SK-N-DZ (cell line): ENCODE measurements around the gene PLEKHA8. TPM values are rescaled to one million over a fixed set of nuclear protein-coding genes. Genes with fewer than 3 reads are reported as not detected.
A peak's percentile ranks its signal among the peaks of the same experiment; 100 is the strongest.

Source experiments
- DNase-seq: peaks from one replicate; pipeline ENCODE4 v3.0.0-alpha.2; 2015; ENCODE audit warnings: low spot score
- polyA plus RNA-seq, 2 experiments: library from polyadenylated mRNA; depleted of rRNA; stranded (reverse); fragments of >200 nt; gene quantifications; 2 replicates each; pipeline ENCODE4 v1.2.3, GENCODE V29; 2014

The PLEKHA8 gene, protein sequence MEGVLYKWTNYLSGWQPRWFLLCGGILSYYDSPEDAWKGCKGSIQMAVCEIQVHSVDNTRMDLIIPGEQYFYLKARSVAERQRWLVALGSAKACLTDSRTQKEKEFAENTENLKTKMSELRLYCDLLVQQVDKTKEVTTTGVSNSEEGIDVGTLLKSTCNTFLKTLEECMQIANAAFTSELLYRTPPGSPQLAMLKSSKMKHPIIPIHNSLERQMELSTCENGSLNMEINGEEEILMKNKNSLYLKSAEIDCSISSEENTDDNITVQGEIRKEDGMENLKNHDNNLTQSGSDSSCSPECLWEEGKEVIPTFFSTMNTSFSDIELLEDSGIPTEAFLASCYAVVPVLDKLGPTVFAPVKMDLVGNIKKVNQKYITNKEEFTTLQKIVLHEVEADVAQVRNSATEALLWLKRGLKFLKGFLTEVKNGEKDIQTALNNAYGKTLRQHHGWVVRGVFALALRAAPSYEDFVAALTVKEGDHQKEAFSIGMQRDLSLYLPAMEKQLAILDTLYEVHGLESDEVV
- 29.5 and 30.9 TPM in 2 replicates for polyA plus RNA-seq (2014; cell fraction: cytosol; rRNA removed)
- polyA plus RNA-seq (2014; cell fraction: nucleus; rRNA removed): 24.5 and 29.2 TPM in 2 replicates

DNA sequence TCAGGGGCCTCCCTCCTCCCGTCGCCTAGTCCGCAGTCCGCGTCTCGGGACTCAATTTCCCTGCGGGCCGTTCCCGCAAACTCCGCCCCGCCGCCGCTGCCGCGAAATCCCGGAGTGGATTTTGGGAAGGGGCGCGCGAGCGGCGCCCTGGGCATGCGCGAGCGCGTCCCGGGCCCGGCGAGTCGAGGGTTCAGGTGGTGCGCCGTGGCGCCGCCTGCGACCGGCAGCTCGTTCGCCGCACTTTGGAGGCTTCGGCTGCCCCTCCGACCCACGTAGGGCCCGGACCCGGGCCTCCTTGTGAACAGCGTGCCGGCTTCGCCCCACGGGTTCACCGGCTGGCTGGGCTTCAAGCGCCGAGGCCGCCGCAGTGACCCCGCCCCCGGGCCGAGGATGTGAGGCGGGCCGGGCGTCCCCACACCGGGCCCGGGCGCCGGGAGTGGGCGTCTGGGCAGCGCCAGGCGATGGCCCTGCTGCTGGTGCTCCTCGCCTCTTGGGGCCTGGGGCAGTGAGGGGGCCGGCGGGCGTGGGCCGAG lies at the start of gene PLEKHA8:
TSS of gene PLEKHA8 (plus strand) at position 197 of the 533 bp plus-strand sequence. CDS start 351 bp downstream, outside the sequence.
- peak; percentile 92 for DNase-seq

DNA sequence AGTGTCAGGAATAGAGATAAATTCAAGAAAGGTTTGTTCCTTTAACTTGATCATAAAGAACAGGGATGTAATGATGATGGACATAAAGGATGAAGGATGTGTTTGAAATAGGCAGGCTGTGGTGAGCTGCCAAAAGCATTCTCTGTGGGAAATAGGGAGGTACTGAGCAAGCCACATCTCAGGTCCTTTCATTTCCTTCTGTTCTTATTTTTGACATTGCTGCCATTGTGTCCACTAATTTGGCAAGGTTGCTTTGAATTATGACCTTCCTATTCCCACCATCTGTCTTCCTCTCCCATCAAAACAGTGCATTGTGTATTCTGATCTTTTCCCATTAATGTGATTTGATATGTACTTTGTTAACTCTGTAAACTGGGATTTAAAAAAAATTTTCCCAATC lies 48.1 kb upstream of the PLEKHA8 start:
- no peak for DNase-seq

DNA sequence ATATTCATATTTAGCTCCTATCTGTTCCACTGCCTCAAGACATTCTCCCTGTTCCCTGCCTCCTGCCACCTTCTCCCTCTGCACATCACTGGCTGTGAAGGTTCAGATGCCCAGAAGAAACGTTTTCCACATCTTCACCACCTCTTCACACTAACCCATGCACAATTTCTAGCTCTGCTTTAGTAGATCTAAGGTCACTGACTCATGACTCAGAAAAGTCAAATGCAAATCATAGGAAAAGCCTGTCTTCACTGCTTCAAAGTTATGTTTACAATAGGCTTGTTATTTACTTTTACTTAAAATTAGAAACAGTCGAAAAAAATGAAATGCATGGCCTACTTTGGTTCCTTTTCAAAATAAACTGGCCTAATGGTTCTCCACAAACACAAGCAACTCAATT lies 41.1 kb upstream of the PLEKHA8 start:
- DNase-seq: no peak

DNA sequence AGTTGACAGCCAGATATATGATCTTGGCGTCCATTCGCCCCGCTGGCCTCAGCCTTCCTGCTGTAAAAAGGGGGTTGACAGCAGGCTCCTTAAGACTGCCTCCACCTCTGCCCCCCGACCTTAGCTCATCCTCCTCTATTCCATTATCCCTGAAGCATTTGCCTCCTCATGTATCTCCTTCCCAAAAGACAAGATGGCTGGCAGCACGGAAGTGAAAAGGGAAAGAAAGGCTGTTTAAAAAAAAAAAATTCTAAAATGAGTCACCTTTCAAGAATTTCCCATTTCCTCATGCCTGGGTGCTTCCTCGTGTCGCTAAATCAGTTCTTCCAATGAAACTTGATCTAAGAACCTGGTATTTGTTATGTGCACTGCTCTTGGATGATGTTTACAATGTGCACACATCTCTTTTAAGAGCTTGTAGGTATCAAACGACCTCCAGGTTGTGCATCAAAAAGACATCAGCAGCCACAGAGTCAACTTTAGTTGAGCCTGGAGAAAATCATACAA lies 40.3 kb upstream of the PLEKHA8 start:
- DNase-seq: peak; percentile 26

DNA sequence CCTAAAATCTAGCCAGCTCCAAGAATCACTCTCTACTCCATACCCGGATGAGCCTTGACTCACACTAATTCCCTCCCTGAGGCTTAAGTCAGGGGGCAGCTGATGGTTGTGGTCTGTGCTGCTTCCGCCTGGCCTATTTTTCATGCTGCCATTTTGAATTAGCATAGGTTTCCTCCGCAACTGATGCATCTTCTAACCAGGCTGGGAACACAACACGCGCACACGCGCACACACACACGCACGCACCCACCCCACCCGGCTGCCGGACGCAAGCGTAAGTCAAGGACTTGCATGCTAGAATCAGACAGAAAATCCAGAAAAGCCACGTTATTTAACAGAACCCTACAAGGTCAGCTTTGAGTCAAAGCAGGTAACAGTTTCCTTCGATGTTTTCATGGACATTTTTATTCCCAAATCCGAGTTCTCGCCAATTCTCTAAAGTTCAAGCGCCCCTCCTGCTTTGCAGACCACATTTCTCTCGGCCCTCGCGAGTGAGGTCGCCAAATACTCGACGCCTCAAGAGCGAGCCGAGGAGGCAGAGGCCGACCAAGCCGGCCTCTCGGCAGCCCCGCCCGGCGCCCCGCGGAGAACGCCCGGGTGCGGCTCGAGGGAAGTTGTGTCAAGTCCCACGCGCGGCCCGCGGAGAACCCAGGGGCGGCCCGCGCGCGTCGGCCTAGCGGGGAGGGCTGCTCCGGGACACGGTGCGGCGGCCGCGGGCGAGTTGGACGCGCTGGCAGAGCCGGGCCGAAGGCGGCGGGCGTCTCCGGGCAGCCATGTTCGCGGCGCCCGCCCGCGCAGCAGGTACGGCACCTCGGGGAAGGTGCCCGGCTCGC lies 39.6 kb upstream of the PLEKHA8 start:
- peak; percentile 80 for DNase-seq

DNA sequence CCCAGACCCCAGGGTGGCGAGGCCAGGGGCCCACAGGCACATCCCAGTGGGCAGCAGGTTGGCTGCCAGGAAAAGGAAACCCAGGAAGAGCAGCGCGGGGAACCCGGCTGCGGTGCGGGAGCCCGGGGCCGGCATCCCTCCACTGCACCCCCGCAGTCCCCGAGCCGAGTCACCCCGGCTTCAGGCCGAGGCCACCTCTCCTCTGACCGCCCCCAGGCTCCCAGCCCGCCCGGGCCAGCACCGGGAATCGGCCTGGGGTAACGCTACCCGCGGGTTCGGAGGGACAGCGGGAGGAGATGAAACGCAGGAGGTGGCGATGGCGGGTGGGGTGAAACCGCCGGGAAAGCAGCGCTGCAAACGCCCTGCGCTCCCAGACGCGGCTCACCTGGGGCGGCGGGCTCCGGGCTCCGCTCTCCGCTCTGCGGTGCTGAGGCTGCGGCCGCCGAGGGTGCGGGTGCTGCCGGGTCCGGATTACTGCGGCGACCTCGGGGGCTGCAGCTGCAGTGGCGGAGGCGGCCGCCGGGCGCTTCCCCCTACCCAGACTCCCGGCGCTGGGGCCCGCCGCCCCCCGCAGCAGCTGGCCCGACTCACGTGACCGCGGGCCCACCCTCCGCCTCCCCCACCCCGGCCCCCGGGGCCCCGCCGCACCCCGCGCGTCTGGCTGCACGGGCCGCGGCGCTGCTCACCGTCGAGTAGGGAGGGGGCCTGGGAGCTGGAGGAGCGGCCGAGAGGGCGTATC lies 38.8 kb upstream of the PLEKHA8 start, which contains the start of gene SCRN1:
TSS of gene SCRN1 (minus strand) at position 545 of the 739 bp plus-strand sequence. CDS start 20,734 bp downstream, outside the sequence.
- peak; percentile 71 for DNase-seq

DNA sequence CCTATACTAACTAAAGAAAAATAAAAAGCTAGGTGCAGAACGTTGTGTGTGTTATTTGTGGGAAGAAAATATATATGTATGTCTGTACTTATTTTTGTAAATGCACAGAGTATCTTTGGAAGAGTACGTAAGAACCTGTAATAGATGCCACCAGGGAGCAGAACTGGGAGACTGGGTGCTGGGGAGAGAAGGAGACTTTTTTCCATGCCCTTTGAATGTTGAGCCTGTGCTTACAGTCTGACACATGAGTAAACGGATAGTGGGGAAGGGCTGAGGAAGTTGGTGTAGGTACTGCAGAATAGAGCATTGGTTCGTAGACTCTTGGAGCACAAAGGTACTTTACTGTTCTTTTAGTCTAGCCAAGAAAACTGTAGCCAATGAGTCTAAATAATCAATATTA lies 37.3 kb upstream of the PLEKHA8 start:
- no peak for DNase-seq

DNA sequence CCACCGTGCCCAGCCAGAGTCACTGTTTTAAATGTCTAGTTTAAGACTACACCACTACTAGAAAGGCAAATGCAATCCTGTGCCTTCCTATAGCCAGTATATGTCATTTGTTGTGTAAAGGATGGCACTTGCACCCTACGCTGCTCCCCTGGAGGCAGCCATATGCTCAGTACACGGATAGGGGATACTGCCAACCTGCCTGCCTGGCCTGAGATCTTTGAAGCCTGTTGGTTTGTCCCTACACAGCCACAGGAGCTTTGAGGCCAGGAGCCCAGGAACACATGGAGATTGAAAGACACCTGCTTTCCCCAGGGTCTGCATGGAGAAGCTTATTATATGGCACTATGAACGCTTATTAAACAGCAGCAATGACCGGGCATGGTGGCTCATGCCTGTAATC lies 36.3 kb upstream of the PLEKHA8 start:
- no peak for DNase-seq

DNA sequence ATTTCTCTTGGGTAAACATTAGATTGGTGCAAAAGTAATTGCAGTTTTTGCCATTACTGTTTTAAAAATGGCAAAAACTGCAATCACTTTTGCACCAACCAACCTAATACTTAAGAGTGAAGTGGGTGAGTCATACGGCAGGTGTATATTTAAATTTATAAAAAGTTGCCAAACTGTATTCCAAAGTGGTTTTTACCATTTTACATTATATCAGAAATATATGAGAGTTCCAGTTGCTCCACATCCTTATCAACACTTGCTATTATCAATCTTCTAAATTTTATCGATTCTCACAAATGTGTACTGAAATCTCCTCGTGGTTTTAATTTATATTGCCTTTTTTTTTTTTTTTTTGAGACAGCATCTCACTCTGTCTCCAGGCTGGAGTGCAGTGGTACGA lies 35.1 kb upstream of the PLEKHA8 start:
- no peak for DNase-seq

DNA sequence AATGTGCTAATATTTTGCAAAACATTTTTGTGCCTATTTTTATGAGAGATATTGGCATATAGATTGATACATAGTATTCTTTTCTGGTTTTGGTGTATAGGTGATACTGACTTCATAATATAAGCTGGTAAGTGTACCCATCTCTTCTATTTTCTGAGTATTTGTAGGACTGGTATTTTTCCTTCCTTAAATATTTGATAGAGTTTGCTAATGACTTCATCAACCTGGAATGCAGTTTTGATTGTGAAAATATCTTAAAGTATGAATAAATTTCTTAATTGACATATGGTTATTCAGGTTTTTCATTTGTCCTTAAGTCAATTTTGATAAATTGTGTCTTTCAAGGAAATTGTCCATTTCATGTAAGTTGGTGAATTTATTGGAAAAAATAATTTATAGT lies 32.6 kb upstream of the PLEKHA8 start:
- DNase-seq: no peak

DNA sequence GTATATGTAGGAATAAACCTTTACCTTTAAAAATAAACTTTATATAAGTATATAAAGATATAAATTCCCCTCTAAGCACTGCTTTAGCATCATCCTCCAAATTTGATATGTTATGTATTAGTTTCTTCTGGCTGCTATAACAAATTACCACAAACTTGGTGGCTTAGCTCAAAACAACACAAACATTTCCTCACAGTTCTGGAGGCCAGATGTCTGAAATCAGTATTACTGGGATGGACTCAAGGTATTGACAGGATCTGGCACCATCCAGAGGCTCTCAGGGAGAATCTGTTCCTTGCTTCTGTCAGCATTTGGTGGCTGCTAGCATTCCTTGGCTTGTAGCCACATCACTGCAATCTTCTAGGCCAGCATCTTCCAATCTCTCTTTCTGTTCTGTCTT lies 31.9 kb upstream of the PLEKHA8 start:
- DNase-seq: no peak

DNA sequence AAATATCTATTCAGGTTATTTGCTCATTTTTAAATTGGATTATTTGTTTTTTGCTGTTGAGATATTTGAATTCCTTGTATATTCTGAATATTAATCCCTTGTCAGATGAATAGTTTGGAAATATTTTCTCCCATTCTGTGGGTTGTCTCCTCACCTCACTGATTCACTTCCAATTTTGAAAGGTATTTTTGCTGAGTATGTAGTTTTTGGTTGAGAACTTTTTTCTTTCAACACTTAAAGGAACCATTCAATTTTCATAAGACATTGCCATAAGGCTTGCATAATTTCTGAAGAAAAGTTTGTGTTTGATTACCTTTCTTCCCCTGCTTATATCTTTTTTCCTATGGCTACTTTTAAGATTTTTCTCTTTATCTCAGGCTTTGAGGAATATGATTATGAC lies 29.7 kb upstream of the PLEKHA8 start:
- no peak for DNase-seq

DNA sequence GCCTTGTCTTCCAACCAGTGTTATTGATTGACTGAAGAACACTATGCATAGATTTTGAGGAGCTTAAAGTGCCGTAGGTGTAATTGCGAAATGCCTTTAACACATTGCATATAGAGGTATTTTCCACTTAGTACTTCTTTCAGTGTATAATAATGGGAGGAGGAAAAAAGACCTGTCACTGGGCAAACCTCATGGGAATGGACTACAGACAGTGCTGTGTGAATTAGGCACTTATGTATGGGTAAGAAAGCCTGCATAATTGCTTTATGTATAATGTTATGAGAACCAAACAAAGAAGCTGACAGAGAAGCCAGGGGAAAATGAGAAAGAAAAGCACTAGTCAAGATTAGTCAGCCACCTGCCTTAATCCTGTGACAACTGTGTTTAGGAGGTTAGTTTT lies 26.2 kb upstream of the PLEKHA8 start:
- DNase-seq: peak; percentile 10

DNA sequence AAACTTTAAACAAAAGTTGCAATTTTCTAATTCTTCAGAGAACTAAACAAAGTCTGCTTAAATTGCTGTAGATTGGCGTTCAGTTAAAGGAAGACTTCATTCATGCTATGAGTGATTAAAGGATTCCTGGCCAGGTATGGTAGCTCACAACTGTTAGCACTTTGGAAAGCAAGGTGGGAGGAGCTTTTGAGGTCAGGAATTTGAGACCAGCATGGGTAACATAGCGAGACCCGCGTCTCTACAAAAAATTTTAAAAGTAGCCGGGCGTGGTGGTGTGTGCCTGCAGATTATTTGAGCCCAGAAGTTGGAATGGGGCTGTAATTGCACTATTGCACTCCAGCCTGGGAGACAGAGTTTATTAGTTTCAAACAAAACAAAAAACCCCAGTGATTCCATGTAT lies 25.1 kb upstream of the PLEKHA8 start:
- DNase-seq: no peak

DNA sequence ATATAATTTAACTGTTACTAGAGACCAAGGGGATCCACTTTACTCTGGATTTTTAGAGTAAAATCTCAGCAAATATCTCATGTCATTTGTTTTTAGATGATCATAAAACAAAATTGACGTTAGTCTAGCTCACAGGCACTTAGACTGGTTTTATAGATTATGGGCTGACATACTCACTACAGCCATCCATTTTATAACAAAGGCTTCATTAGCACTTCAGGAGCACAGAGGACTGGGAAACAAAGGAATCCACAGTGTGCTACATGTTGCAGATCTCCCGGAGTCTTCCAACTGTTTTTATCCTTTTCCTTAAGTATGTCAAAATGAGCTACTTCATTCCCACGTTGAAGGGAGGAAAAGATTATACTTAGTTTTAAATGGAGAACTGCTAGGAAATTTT lies 22.7 kb upstream of the PLEKHA8 start:
- no peak for DNase-seq

DNA sequence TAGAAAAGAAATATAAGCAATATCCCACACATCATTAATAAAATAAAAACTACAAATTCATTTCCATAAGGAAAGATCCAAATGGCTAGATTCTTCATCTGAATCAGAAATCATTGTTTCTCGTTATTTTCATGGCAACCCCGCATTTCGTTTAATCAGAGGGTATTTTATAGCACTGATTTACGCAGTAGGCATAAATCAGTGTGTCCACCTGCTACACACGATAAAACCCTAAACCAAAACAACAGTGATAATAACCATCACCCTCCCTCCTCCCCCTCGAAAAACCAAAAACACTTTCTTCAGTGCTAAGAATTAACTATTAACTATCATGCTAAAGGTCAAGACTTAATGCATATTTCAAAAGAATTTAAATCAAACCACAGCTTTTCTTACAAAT lies 18.2 kb upstream of the PLEKHA8 start:
- no peak for DNase-seq

DNA sequence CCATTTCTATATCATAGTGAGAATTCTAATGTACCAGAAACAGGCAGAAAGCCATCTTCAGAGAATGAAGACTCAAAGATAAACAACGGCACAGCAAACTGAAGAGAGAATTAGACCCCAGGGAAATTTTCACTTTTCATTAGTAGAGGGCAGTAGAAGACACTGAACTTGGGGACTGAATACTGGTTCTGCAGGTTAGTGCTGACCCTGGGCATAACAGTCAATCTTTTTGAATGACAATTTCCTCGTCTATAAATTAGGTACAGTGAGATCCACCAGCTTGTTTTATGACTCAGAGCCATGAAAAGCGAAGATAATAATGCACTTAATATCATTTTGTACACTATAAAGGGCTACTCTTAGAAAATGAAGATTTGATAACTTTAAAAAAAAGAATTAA lies 15.5 kb upstream of the PLEKHA8 start:
- DNase-seq: no peak

DNA sequence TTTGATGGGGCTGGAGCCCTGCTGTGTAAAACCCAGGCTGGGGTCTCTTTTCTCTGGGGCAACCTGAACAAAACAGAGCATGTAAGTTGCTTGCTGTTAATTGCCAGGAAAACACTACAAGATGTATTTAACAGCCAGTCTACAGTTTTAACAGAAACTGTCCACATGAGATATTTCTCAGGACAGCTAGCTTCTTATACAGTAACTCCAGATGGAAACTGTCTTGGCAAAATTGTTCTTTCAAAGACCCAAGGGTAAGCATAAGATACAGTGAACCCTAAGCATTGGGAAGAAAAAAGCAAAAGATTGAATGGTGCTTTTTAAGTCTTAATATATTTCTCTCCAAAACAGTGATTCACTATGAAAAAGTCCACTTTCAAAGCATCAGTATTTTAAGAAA lies 9.8 kb upstream of the PLEKHA8 start:
- no peak for DNase-seq

DNA sequence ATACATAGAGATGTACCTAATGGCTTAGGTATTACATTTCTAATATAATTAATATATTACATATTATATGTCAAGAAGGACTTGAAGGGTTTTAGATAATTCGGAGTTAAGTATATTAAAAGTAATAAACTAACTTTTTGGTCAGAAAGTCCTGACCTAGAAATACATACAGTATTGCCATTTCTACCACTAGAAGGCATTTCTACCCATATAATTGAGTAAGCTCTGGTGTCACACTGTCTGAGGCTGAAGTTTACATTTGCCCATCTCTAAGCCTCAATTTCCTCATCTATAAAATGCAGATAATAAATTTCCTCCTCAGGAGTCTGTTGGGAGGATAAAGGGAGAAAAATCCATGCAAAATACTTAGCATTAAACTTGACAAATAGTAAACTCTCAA lies 8.8 kb upstream of the PLEKHA8 start:
- DNase-seq: no peak

DNA sequence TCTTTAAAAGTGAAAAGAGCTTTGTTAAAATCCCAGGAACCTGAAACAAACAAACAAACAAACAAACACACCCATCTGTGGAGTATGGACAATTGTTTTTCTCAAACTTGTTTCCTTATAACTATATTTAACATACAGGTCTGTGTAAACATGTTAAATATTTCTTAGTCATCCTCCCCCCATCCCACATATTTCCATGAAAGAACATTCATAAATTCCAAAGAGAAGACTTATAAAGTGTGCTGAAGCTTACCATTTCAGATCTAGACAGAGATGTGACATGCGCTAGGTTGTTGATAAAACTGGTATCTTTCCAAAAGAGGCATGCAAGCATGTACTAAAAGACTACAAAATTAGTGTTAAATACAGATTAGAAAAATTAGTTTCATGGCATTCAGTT lies 8.3 kb upstream of the PLEKHA8 start:
- DNase-seq: no peak

DNA sequence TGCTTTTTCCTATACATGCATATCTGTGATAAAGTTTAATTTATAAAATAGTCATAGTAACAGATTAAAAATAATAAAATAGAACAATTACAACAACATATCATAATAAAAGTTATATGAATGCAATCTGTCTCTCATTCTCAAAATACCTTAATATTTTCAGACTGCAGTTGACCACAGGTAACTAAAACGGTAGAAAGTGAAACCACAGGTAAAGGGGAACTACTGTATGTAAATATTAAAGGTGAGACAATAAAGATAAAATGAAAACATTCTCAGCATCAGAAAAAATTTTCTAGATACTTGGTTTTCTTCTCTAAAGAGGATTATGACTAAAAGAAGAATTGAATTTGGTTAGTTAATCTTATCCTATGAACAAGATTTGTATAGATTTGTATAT lies 7.7 kb upstream of the PLEKHA8 start:
- DNase-seq: no peak
